Central memory CD8-positive, alpha-beta T cell (primary cell): ENCODE data around the gene TMPRSS13.

Source experiments
- ATAC-seq: fragments of 150-1000 bp; cut with Tn5 transposase; replicated peaks from 2 replicates; pipeline ENCODE4 v1.10.0; 2022; ENCODE audit warnings: mild to moderate bottlenecking, moderate FRiP score, moderate number of reproducible peaks; ENCODE audit not compliant: poor library complexity, severe bottlenecking; ENCODE audit errors: extremely low read depth
- DNase-seq, 2 donors: peaks; one replicate each; pipeline ENCODE4 v3.0.0; 2021; ENCODE audit warnings: low spot score in 2 of 2
- H3K27ac Mint-ChIP-seq: one replicate; pipeline ENCODE4 v1.8.0; 2022; ENCODE audit warnings: low read depth, mild to moderate bottlenecking, moderate library complexity, mixed read lengths
- H3K27me3 Mint-ChIP-seq: one replicate; pipeline ENCODE4 v1.8.0; 2022; ENCODE audit warnings: mixed read lengths
- H3K36me3 Mint-ChIP-seq: one replicate; pipeline ENCODE4 v1.8.0; 2022; ENCODE audit warnings: mild to moderate bottlenecking, moderate library complexity, mixed read lengths; ENCODE audit not compliant: insufficient read depth
- H3K4me1 Mint-ChIP-seq: one replicate; pipeline ENCODE4 v1.8.0; 2022; ENCODE audit warnings: mixed read lengths
- H3K4me3 Mint-ChIP-seq: one replicate; pipeline ENCODE4 v1.8.0; 2022; ENCODE audit warnings: mild to moderate bottlenecking, moderate library complexity, mixed read lengths
- H3K9me3 Mint-ChIP-seq: one replicate; pipeline ENCODE4 v1.8.0; 2022; ENCODE audit warnings: mixed read lengths

Gene TMPRSS13

DNA sequence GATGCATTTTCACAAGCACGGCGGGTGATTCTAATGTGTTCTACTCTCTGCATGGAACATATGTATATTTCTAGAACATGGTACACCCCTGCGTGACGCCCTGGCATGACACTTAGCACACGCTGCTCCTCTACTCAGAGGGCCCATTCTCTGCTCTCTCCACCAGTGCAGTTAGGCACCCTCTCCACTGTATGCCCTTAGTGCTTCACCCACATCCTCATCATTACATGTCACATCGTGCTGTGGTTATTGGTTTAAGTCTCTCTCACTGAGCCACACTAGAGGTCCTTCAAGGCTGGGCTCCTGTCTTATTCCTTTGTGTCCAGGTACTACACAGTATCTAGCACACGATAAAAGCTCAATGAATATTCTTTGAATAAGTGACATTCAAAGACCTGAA, 16.7 kb downstream of the TMPRSS13 start:
- Mint-ChIP-seq H3K4me3 (no peak overlapping the region), H3K9me3 (no peaks in the 10 kb centered on the region), H3K4me1 (peaks cover 14% of the 10 kb centered on the region), H3K27me3 (no peaks in the 10 kb centered on the region), H3K36me3 (peaks cover 1% of the 10 kb centered on the region), H3K27ac (no peak overlapping the region)
- no peak for ATAC-seq
- DNase-seq = no peak

DNA sequence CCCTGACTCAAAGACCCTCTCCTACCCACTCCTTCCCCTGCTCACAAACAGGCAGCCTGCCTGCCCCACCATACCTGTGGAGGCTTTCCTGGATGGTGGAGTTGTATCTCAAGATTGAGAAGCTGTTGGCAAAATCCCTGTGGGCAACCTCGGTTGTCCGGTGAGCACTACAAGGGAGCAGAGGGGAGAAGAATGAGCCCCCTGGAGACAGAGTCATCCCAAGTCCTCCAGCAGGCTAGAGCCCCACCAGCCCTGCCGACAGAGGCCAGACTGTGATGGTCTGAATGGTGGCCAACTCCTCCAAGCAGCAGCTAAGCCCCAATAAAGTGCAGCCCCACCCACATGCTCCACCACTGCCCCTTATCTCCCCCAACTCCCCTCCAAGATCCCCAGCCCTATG, 17.5 kb downstream of the TMPRSS13 start:
- Mint-ChIP-seq H3K36me3 (peaks cover 1% of the 10 kb centered on the region), H3K27ac (no peak overlapping the region), H3K4me1 (peaks cover 17% of the 10 kb centered on the region), H3K9me3 (no peaks in the 10 kb centered on the region), H3K27me3 (no peaks in the 10 kb centered on the region), H3K4me3 (no peak overlapping the region)
- ATAC-seq (no peak), DNase-seq (no peak)

DNA sequence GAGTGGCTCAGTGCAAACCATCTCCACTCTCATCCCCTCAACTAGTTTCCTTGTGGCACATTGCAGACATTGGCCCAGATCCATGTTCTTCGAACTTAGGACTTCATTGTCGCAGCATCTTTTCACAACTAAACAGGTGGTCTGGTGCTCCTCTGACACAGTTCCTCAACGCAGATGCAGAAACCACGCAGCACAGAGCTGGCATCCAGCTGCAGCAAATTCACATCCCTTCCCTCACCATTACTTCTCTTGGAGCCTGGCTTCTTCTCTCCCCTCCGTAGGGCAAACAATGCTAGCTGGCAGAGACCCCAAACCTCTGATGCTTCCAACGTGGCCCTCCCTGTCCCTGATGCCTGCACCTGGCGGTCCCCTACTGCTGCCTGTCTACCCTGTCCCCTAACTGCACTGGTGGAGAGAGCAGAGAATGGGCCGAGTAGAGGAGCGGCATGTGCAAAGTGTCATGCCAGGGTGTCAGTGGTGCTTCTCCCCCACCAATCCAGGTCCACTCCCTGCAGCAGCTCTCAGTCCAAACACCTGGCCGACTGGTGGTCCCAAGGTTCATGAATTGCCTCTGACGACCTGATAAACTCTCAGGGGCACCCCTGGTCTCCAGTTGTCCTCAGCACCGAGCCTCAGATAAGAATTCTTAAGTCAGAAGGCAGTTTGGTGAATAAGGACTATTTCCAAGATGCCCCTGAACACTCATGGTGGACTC, 18.1 kb downstream of the TMPRSS13 start:
- H3K9me3 Mint-ChIP-seq = no peaks in the 10 kb centered on the region
- no peaks in the 10 kb centered on the region for H3K27me3 Mint-ChIP-seq
- DNase-seq (no peak), ATAC-seq (no peak)
- H3K36me3 Mint-ChIP-seq = peaks cover 1% of the 10 kb centered on the region
- no peak overlapping the region for H3K4me3 Mint-ChIP-seq
- H3K4me1 Mint-ChIP-seq = peaks cover 17% of the 10 kb centered on the region
- no peak overlapping the region for H3K27ac Mint-ChIP-seq

DNA sequence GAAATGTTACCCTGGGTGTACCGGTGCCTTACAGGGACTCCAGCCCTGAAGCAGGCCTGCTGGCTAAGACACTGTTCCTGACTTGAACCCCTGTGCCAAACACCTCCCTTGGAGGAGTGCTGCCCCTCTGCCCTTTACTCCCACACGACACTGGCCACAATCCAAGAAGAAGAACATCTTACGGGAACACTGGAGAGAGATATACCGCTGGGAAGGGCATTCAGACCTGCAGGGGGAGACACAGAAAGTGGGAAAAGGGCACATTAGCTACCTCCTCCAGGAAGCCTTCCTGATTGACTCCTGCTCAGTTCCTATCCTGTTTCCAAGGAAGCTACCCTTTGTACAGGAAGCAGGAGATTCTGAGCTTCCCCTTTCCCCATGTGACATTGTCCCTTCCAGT, 18.7 kb downstream of the TMPRSS13 start:
- Mint-ChIP-seq H3K4me3 (no peak overlapping the region), H3K27me3 (no peaks in the 10 kb centered on the region), H3K4me1 (peaks cover 17% of the 10 kb centered on the region), H3K36me3 (peaks cover 1% of the 10 kb centered on the region), H3K27ac (no peak overlapping the region), H3K9me3 (no peaks in the 10 kb centered on the region)
- ATAC-seq (no peak), DNase-seq (no peak)

DNA sequence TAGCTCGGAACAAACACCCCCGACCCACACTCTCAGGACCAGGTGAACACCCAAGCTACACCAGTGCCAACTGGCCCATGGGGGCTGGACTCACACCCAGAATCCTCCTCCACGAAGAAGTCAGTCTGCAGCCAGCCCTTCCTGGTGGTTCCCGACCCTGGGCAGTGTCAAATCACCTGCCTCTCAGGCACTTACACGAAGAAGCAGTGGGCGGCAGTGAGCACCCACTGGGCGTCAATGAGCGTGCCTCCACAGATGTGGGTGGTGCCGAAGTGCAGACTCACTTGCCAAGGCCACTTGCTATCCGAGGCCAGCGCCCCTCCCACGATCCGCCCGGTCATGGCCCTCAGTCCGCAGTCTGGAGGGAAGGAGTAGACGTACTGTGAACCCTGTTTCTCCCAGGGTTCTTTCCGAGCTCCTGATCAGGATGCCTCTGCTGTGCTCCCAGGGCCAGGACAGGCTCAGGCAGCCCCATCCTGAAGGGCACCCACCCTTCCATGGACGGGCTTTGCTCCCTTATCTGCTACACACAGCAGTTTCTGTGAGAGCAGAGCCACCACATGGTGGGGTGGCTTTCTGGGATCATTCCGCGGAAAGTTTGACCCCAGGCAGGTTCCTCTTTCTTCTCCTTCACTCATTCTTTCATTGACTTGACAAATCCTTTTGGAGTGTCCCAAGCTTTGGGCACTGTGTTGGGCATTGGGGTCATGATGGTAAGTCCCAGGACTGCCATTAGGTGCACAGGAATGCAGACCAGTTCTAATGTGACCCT, 19.4 kb downstream of the TMPRSS13 start:
- ATAC-seq = no peak
- no peak overlapping the region for H3K4me3 Mint-ChIP-seq
- no peaks in the 10 kb centered on the region for H3K9me3 Mint-ChIP-seq
- no peak for DNase-seq
- peaks cover 17% of the 10 kb centered on the region for H3K4me1 Mint-ChIP-seq
- H3K27me3 Mint-ChIP-seq = no peaks in the 10 kb centered on the region
- H3K27ac Mint-ChIP-seq = no peak overlapping the region
- peaks cover 1% of the 10 kb centered on the region for H3K36me3 Mint-ChIP-seq

DNA sequence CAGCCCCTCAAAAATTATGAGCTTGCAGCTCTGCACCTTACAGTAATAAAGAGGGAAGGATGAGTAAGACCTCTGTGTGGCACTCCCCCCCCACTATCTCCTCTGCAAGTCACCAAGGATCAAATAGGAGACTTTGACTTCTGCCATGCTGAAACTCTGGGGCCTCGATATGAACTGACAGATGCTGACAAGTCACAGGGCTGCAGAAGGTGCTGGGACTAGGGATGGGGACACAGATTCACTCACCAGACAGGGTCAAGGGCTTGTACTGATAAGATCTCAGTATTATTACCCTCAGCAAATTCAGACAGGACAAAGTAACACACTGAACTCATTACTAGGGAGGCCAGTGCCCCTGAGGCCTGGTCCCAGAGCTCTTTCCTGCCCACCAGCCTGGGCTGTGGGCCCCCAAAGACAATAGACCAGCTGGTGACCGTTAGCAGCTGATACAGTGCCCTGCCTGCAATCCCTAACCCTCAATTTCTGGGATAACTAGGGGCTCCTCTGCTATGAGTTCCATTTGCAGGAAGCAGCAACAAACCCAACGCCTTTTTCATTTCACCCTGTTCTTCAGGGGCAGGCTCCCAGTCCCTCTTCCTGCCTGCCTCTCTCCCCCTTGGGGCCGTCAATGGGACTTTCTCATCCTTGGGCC, 20.1 kb downstream of the TMPRSS13 start:
- ATAC-seq (no peak), DNase-seq (no peak)
- Mint-ChIP-seq H3K27ac (no peak overlapping the region), H3K27me3 (no peaks in the 10 kb centered on the region), H3K36me3 (no peaks in the 10 kb centered on the region), H3K9me3 (no peaks in the 10 kb centered on the region), H3K4me3 (no peak overlapping the region), H3K4me1 (peaks cover 17% of the 10 kb centered on the region)

DNA sequence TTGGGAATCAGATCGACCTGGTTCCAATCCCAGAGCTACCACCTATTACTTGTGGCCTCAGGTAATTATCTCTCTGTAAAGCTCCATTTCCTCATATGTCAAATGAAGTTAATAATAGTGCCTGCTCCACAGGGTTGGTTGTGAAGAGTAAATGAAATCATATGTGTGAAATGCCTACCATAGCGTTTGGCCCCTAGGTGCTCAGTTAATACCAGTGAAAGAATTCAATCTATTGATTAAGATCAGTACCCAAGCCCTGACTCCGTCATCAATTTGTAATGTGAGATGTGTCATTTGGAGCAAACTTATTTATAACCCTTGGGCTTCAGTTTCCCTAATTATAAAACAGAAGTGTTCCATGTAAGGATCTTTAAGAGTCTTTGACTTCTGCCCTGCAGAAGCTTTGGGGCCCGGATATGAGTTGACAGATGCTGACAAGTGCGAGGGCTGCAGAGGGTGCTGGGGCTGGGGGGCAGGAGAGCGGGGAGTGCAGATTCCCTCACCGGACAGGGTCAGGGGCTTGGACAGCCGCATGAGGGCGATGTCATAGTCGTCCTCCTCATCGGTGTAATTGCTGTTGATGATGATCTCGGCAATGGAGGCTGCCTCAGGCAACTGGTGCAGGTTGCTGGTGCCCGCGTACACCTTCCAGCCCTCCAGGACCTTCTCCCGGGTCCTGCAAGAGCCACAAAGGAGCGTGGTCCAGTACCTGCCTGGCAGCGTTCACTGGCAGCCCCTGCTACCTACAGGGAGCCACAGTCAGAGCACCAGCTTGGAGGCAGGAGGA, 20.9 kb downstream of the TMPRSS13 start:
- Mint-ChIP-seq H3K36me3 (no peaks in the 10 kb centered on the region), H3K9me3 (no peaks in the 10 kb centered on the region), H3K27me3 (no peaks in the 10 kb centered on the region), H3K27ac (no peak overlapping the region), H3K4me1 (peaks cover 17% of the 10 kb centered on the region), H3K4me3 (no peak overlapping the region)
- no peak for DNase-seq
- ATAC-seq = no peak

DNA sequence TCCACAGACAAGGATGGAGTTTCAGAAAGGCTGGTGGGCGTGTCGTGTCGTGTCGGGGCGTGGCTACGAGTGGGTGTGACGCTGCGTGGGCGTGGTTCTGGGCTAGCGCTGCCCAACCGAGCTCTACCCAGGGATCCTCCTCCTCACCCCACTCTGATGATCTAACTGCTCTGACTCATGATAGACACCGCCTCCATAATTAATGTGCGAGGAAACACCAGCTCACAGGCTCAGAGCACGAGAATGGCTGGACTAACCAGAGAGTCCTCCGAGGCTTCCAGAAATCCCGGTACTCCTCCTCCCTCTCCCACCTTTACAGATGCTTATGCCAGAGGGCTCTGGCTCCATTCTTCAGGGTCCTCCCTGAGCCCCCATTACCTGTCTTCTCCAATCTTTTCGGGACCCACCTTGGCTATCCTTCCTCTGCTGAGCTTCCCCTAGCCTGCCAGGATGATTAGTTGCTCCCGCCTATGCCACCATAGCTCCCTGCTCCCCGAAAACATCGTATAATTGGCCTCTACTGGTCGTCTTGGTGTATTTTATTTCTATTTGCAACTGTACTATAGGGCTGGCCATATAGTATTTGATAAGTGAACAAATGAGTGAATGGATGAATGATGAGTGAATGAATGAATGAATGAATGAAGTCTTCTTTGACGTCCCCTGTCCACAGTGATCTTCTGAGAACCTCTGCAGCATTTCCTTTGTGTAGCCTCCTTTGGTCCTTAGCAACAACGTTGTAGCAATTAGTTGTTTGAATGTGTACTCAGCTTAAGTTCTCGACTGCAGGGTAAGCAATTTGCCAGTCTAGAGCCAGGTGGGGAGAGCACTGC, 21.7 kb downstream of the TMPRSS13 start:
- peak; percentile 33 to 53 for DNase-seq
- Mint-ChIP-seq H3K36me3 (no peaks in the 10 kb centered on the region), H3K27me3 (no peaks in the 10 kb centered on the region), H3K27ac (no peak overlapping the region), H3K9me3 (no peaks in the 10 kb centered on the region), H3K4me1 (peaks cover 13% of the 10 kb centered on the region), H3K4me3 (no peak overlapping the region)
- peak; percentile 96 for ATAC-seq

DNA sequence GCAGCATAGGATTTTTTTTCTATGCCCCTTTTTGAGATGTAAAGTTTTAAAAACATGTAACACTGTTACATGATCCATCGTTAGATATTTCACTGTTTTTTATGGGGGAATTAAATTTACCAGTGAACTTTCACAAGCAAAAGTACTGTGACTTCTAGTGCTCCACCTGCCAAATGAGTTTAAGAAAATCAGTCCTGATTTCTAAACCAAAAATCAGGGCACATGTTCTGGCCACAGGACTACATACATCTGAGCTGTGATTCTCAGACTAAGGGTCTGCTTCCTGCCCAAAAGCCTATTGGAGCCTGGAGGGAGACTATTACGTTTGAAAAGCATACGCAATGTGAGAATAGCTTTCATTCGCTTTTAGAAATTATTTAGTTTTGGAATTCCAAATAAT, 22.5 kb downstream of the TMPRSS13 start:
- DNase-seq (no peak), ATAC-seq (no peak)
- no peak overlapping the region for H3K4me3 Mint-ChIP-seq
- no peaks in the 10 kb centered on the region for H3K36me3 Mint-ChIP-seq
- peaks cover 12% of the 10 kb centered on the region for H3K4me1 Mint-ChIP-seq
- H3K27me3 Mint-ChIP-seq = no peaks in the 10 kb centered on the region
- no peak overlapping the region for H3K27ac Mint-ChIP-seq
- no peaks in the 10 kb centered on the region for H3K9me3 Mint-ChIP-seq

DNA sequence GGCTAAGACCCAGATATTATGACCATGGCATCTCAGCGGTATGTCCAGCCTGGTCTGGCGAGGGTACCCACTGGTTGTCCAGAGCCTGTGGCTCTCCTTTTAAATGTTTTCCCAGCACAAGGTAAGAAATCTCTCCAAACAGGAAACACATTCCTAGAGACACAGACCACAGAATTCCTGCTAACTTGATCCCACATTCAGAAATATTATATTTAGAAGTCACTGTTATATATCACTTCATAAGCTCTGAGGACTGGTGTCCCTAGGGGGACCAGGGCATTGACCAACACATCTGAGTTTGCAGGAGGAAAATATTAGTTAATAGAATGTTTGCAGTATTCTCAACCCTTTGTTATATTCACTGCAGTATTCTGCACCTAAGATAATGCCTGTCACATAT, 23.1 kb downstream of the TMPRSS13 start:
- Mint-ChIP-seq H3K9me3 (no peaks in the 10 kb centered on the region), H3K4me3 (no peak overlapping the region), H3K27me3 (no peaks in the 10 kb centered on the region), H3K4me1 (peaks cover 12% of the 10 kb centered on the region), H3K27ac (no peak overlapping the region), H3K36me3 (no peaks in the 10 kb centered on the region)
- no peak for DNase-seq
- ATAC-seq = no peak

DNA sequence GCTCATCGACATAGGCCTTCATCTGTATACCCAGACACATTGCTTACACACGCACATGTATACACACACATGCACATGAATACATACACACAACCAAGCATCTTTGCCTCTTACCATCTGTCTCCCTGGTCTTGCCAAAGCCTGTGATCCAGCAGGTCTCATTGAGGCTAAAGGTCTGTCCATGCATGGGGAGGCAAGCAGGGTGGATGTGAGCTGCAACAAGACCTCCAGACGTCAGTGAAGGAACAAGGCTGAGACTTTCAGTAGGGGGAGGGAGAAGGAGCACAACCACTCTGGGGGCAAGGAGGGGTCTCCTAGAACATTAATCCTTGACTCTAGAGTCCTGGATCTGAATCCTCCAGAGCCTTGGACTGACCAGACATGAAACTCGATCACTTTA, 23.7 kb downstream of the TMPRSS13 start:
- no peak for ATAC-seq
- H3K27me3 Mint-ChIP-seq = no peaks in the 10 kb centered on the region
- peaks cover 12% of the 10 kb centered on the region for H3K4me1 Mint-ChIP-seq
- no peaks in the 10 kb centered on the region for H3K9me3 Mint-ChIP-seq
- no peak overlapping the region for H3K4me3 Mint-ChIP-seq
- H3K27ac Mint-ChIP-seq = no peak overlapping the region
- H3K36me3 Mint-ChIP-seq = no peaks in the 10 kb centered on the region
- DNase-seq = no peak
